Kidney glomerular epithelial cell (primary cell): ENCODE data around the gene TUBGCP2.

Source experiments
- DNase-seq: peaks from one replicate; lab custom pipeline; 2025; lab: John Stamatoyannopoulos, UW

The TUBGCP2 gene

DNA sequence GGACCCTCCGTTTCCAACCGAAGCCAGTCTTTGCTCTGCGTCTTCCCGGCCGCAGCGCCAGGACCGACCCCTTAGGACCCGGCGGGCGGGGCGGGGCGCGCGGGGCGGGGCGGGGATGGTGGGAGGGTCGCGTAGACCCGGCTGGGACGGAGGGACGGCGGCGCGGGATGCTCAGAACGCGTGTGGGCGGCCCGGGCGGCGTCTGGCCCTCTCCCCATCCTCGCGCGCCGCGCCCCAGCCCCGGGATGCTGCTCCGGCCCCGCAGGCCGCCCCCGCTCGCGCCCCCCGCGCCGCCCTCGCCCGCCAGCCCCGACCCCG is 78.7 kb downstream of the TUBGCP2 start, which contains the start of gene UTF1:
UTF1 (plus strand) TSS at position 174 of the 318 bp plus-strand sequence; CDS start at position 246, 72 bp downstream.
- DNase-seq: no peak

- no peak for DNase-seq
Observed at GRCh38 chr10:133229265-133230043, 79.2 kb downstream of the TUBGCP2 start.
